A549 (cell line): ENCODE data around the gene AGR3. TPM values are rescaled to one million over a fixed set of nuclear protein-coding genes. Genes with fewer than 3 reads are reported as not detected.

Source experiments
- ATAC-seq, 2 experiments: fragments of 200-7000 bp in 1 of 2; fragments of >200 bp in 1 of 2; cut with Nextera tagmentation in 1 of 2; cut with Tn5 transposase in 1 of 2; 3 replicates each; pipeline versions ENCODE4 v1.8.0 to v1.9.1; 2018 to 2020; ENCODE audit warnings: mild to moderate bottlenecking in 1 of 2, moderate library complexity in 1 of 2
- CTCF ChIA-PET: fragments of 300-600 bp; sonication (Branson Sonifier 250); formaldehyde crosslinking; extraction: SDS; loops from one replicate; lab custom pipeline; 2021; ENCODE audit warnings: antibody characterized with exemption, inconsistent platforms; lab: Yijun Ruan, JAX
- POLR2A ChIA-PET: fragments of 350-600 bp; formaldehyde crosslinking; extraction: SDS; loops from one replicate; lab custom pipeline; 2021; ENCODE audit warnings: antibody characterized with exemption, inconsistent platforms; lab: Yijun Ruan, JAX
- DNase-seq, 2 experiments: peaks; one replicate each; pipeline versions ENCODE4 v3.0.0 to v3.0.0-alpha.2; 2011 to 2016; ENCODE audit warnings: low read depth in 1 of 2, low spot score in 1 of 2
- FAIRE-seq: peaks from 2 replicates; lab custom pipeline; 2011; peaks lifted over from hg19 to GRCh38; lab: Jason Lieb, UNC
- H3K27ac ChIP-seq, 2 experiments: fragments of >200 bp; sonication (Bioruptor Twin); formaldehyde crosslinking; 3 replicates each; pipeline ENCODE4 v1.5.1; 2016 to 2017
- H3K4me1 ChIP-seq: fragments of >200 bp; sonication (Bioruptor Twin); formaldehyde crosslinking; 3 replicates; pipeline ENCODE4 v1.6.1; 2016
- H3K4me2 ChIP-seq: fragments of >200 bp; sonication (Bioruptor Twin); formaldehyde crosslinking; 3 replicates; pipeline ENCODE4 v1.6.1; 2016
- H3K4me3 ChIP-seq: fragments of >200 bp; sonication (Bioruptor Twin); formaldehyde crosslinking; 3 replicates; pipeline ENCODE4 v1.5.1; 2016
- H3K9me3 ChIP-seq: fragments of >200 bp; sonication (Bioruptor Twin); formaldehyde crosslinking; 3 replicates; pipeline ENCODE4 v1.6.1; 2016
- BCL3 ChIP-seq: fragments of >200 bp; sonication (Bioruptor Twin); formaldehyde crosslinking; IDR thresholded peaks from 3 replicates; pipeline ENCODE4 v1.6.1; 2016
- BHLHE40 ChIP-seq: IDR thresholded peaks from 2 replicates; pipeline ENCODE4 v1.6.1; 2012; ENCODE audit warnings: low read depth, low read length, inconsistent platforms
- CEBPB ChIP-seq, 2 experiments: fragments of >200 bp in 1 of 2; sonication (Bioruptor Twin) in 1 of 2; formaldehyde crosslinking in 1 of 2; IDR thresholded peaks; 2 replicates each; pipeline ENCODE4 v1.6.1; 2012 to 2016
- CHD4 ChIP-seq: fragments of 200-600 bp; sonication (generic); IDR thresholded peaks from 2 replicates; pipeline ENCODE4 v1.6.1; 2016; ENCODE audit warnings: antibody characterized with exemption, mild to moderate bottlenecking, borderline replicate concordance
- EHMT2 ChIP-seq: fragments of 200-600 bp; sonication (generic); IDR thresholded peaks from 2 replicates; pipeline ENCODE4 v1.6.1; 2016; ENCODE audit warnings: antibody characterized with exemption, low read depth, mild to moderate bottlenecking, moderate library complexity
- EP300 ChIP-seq, 2 experiments: fragments of >200 bp; sonication (Bioruptor Twin); formaldehyde crosslinking; IDR thresholded peaks; 2 replicates in 1 of 2; 3 replicates in 1 of 2; pipeline ENCODE4 v1.6.1; 2016 to 2017
- ESRRA ChIP-seq: fragments of 150-350 bp; IDR thresholded peaks from 2 replicates; pipeline ENCODE4 v1.6.1; 2014; ENCODE audit warnings: mild to moderate bottlenecking, low read length, borderline replicate concordance
- FOSB ChIP-seq: fragments of 250-450 bp; sonication (Bioruptor Pico); IDR thresholded peaks from 2 replicates; pipeline ENCODE4 v1.5.0; 2020; ENCODE audit warnings: mild to moderate bottlenecking, moderate library complexity
- FOSL2 ChIP-seq, 2 experiments: fragments of 450-650 bp in 1 of 2; fragments of >200 bp in 1 of 2; sonication (Bioruptor Twin) in 1 of 2; formaldehyde crosslinking; IDR thresholded peaks; 2 replicates each; pipeline versions ENCODE4 v1.5.0 to v1.6.1; 2016 to 2020; ENCODE audit warnings: mild to moderate bottlenecking in 1 of 2, moderate library complexity in 1 of 2
- FOXS1 ChIP-seq: fragments of 250-450 bp; sonication (Bioruptor Pico); IDR thresholded peaks from 2 replicates; pipeline ENCODE4 v1.5.0; 2020; ENCODE audit warnings: mild to moderate bottlenecking, moderate library complexity
- HOXB13 ChIP-seq: fragments of 250-450 bp; sonication (Bioruptor Pico); IDR thresholded peaks from 2 replicates; pipeline ENCODE4 v1.5.0; 2020; ENCODE audit warnings: low read depth, mild to moderate bottlenecking, moderate library complexity
- KDM5A ChIP-seq: fragments of 200-600 bp; sonication (generic); IDR thresholded peaks from 2 replicates; pipeline ENCODE4 v1.6.1; 2016; ENCODE audit warnings: antibody characterized with exemption, mild to moderate bottlenecking
- PHF8 ChIP-seq: fragments of 200-600 bp; sonication (generic); IDR thresholded peaks from 2 replicates; pipeline ENCODE4 v1.6.1; 2016; ENCODE audit warnings: low read depth, mild to moderate bottlenecking, antibody characterized with exemption, moderate library complexity, borderline replicate concordance
- POLR2AphosphoS2 ChIP-seq: conservative IDR thresholded peaks from 2 replicates; pipeline ENCODE4 v1.6.1; 2012; ENCODE audit warnings: low read length, improper control_type of control experiment, inconsistent platforms
- RAD21 ChIP-seq, 2 experiments: fragments of >200 bp in 1 of 2; sonication (Bioruptor Twin) in 1 of 2; formaldehyde crosslinking in 1 of 2; IDR thresholded peaks in 1 of 2; conservative IDR thresholded peaks in 1 of 2; 2 replicates in 1 of 2; 3 replicates in 1 of 2; pipeline ENCODE4 v1.6.1; 2012 to 2018; ENCODE audit warnings: inconsistent platforms in 1 of 2
- RCOR1 ChIP-seq: fragments of 150-350 bp; IDR thresholded peaks from 2 replicates; pipeline ENCODE4 v1.6.1; 2014; ENCODE audit warnings: antibody characterized with exemption, low read length, low read depth
- RNF2 ChIP-seq: fragments of 200-600 bp; sonication (generic); IDR thresholded peaks from 2 replicates; pipeline ENCODE4 v1.6.1; 2016; ENCODE audit warnings: low read depth, mild to moderate bottlenecking, antibody characterized with exemption, moderate library complexity, borderline replicate concordance
- SREBF2 ChIP-seq: fragments of 450-650 bp; IDR thresholded peaks from 2 replicates; pipeline ENCODE4 v1.6.1; 2014; ENCODE audit warnings: mild to moderate bottlenecking, moderate library complexity
- TFCP2L1 ChIP-seq: fragments of 250-450 bp; sonication (Bioruptor Pico); IDR thresholded peaks from 2 replicates; pipeline ENCODE4 v1.5.0; 2021; ENCODE audit warnings: mild to moderate bottlenecking
- TP53 ChIP-seq: fragments of 250-450 bp; sonication (Bioruptor Pico); IDR thresholded peaks from 2 replicates; pipeline ENCODE4 v1.5.0; 2021; ENCODE audit warnings: mild to moderate bottlenecking, moderate library complexity
- ZFP36 ChIP-seq: fragments of 450-650 bp; IDR thresholded peaks from 2 replicates; pipeline ENCODE4 v1.6.1; 2014; ENCODE audit warnings: borderline replicate concordance; ENCODE audit not compliant: partially characterized antibody
- ZNF302 ChIP-seq: fragments of 250-450 bp; sonication (Bioruptor Pico); IDR thresholded peaks from 2 replicates; pipeline ENCODE4 v1.9.0; 2021; ENCODE audit warnings: inconsistent platforms, mild to moderate bottlenecking, moderate library complexity
- WGBS: methylation state at CpG from one replicate; pipeline ENCODE4 v1.1.6; 2017; ENCODE audit errors: missing lambda C conversion rate; 5-methylcytosine and 5-hydroxymethylcytosine counted together
- polyA plus RNA-seq, 4 experiments: library from polyadenylated mRNA; depleted of rRNA in 3 of 4; stranded (reverse); fragments of >200 nt; fragmentation: RNase III in 1 of 4; extraction: RNeasy Plus Mini Kit Qiagen cat#74134 plus additional on column Dnase treatment in 1 of 4; gene quantifications; 2 replicates in 3 of 4; 3 replicates in 1 of 4; pipeline ENCODE4 v1.2.3, GENCODE V29; 2011 to 2017
- TF ChIP-seq, protein P1 (sequence below): IDR thresholded peaks from 2 replicates; pipeline ENCODE4 v1.6.1; 2012; ENCODE audit warnings: low read depth, borderline replicate concordance
- TF ChIP-seq, protein P2 (sequence below): fragments of 150-350 bp; IDR thresholded peaks from 2 replicates; pipeline ENCODE4 v1.6.1; 2014; ENCODE audit warnings: low read depth, mild to moderate bottlenecking, low read length

Gene AGR3
- polyA plus RNA-seq, 2 of the 4 experiments (the other 2 are of a cell fraction) = 0.36 TPM; not detected in 1

- Histone ChIP-seq H3K9me3 (peaks cover 10% of the 10 kb centered on the region; the same call in 1 of the 3 replicates), H3K4me2 (no peak overlapping the region), H3K4me1 (no peaks in the 10 kb centered on the region), H3K27ac (no peak overlapping the region), H3K4me3 (no peak overlapping the region)
- ChIA-PET CTCF (interaction anchor here (1.1 to 2.0 kb wide), 2 partner anchors 10 to 16 kb away, joined by 3 to 6 read pairs; no protein-coding TSS in a partner anchor), POLR2A (no interaction called here)
- no peak for ATAC-seq
- no peak for TF ChIP-seq FOSL2 (IDR thresholded peaks at IDR 0.05)
- TF ChIP-seq FOSL2 (CRISPR knock-in tag; IDR thresholded peaks at IDR 0.05) = no peak
- no peak for TF ChIP-seq BCL3
- TF ChIP-seq ZFP36 = no peak
- TF ChIP-seq EHMT2 = no peak
- TF ChIP-seq TFCP2L1 (CRISPR knock-in tag) = no peak
- TF ChIP-seq FOXS1 = no peak
- no peak for TF ChIP-seq TP53 (CRISPR knock-in tag)
- TF ChIP-seq CEBPB (IDR thresholded peaks at IDR 0.05) = no peak
- FAIRE-seq = no peak
- 69% methylated on average over 1 of the region's 1 CpG for WGBS
- no peak for DNase-seq
Observed at GRCh38 chr7:16875861-16876260, 5.9 kb downstream of the AGR3 start.

- ChIA-PET CTCF (no interaction called here), POLR2A (no interaction called here)
- Histone ChIP-seq H3K27ac (no peak overlapping the region), H3K4me2 (no peak overlapping the region), H3K9me3 (peaks cover 10% of the 10 kb centered on the region; the same call in 1 of the 3 replicates), H3K4me1 (no peaks in the 10 kb centered on the region), H3K4me3 (no peak overlapping the region)
- WGBS = 27% methylated on average over 4 of the region's 4 CpGs
- no peak for DNase-seq
- no peak for TF ChIP-seq RAD21 (conservative IDR thresholded peaks at IDR 0.05 in 1 of 2, IDR thresholded peaks at IDR 0.05 in 1 of 2)
- TF ChIP-seq, protein P1, sequence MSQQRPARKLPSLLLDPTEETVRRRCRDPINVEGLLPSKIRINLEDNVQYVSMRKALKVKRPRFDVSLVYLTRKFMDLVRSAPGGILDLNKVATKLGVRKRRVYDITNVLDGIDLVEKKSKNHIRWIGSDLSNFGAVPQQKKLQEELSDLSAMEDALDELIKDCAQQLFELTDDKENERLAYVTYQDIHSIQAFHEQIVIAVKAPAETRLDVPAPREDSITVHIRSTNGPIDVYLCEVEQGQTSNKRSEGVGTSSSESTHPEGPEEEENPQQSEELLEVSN = no peak
- no peak for TF ChIP-seq SREBF2
- no peak for TF ChIP-seq FOSL2 (IDR thresholded peaks at IDR 0.05)
- TF ChIP-seq FOSL2 (CRISPR knock-in tag; IDR thresholded peaks at IDR 0.05) = no peak
- TF ChIP-seq ZNF302 (CRISPR knock-in tag) = no peak
- TF ChIP-seq RNF2 = no peak
- no peak for TF ChIP-seq RCOR1
- no peak for TF ChIP-seq HOXB13 (CRISPR knock-in tag)
- no peak for TF ChIP-seq FOSB (CRISPR knock-in tag)
- no peak for TF ChIP-seq PHF8
- TF ChIP-seq POLR2AphosphoS2 = no peak
- TF ChIP-seq, protein P2, sequence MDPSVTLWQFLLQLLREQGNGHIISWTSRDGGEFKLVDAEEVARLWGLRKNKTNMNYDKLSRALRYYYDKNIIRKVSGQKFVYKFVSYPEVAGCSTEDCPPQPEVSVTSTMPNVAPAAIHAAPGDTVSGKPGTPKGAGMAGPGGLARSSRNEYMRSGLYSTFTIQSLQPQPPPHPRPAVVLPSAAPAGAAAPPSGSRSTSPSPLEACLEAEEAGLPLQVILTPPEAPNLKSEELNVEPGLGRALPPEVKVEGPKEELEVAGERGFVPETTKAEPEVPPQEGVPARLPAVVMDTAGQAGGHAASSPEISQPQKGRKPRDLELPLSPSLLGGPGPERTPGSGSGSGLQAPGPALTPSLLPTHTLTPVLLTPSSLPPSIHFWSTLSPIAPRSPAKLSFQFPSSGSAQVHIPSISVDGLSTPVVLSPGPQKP = no peak
- TF ChIP-seq ESRRA = no peak
- TF ChIP-seq FOXS1 = no peak
- no peak for TF ChIP-seq ZFP36
- TF ChIP-seq CHD4 = no peak
- no peak for TF ChIP-seq EP300 (IDR thresholded peaks at IDR 0.05)
- no peak for TF ChIP-seq KDM5A
- no peak for TF ChIP-seq BHLHE40
- ATAC-seq = no peak
- FAIRE-seq = no peak
Observed at GRCh38 chr7:16874066-16874465, 7.7 kb downstream of the AGR3 start.
